ENCODE data around the gene LMAN1L.
"Not testable (repeated sequence)": the region's sequence is repeated elsewhere in the genome, so short reads cannot be mapped to it uniquely, and the experiment has no call there.

LMAN1L gene

GRCh38 chr15:74783808-74784175 lies 28.8 kb upstream of the LMAN1L start:
- H3K9me3 ChIP-seq (ENCODE audit: control insufficient read depth, low read length), result no peaks in the 10 kb centered on the region
- H3K14ac ChIP-seq (ENCODE audit: low read length in 2 of 2), result peak overlapping the region in 1 of 2 experiments; percentile 91
- peak overlapping the region; percentile 40 for H4K91ac ChIP-seq (ENCODE audit: low read length)
- H3K4me3 ChIP-seq (ENCODE audit: insufficient read depth in 1 of 2, low read depth in 1 of 2, low read length in 2 of 2), result peak overlapping the region; percentile 71 to 97
- no peak overlapping the region for H3K27ac ChIP-seq (ENCODE audit: low read length, poor library complexity, severe bottlenecking)
- peak overlapping the region; percentile 3 to 58 for H3K18ac ChIP-seq (ENCODE audit: low read depth in 1 of 2, low read length in 2 of 2)
- H3K9ac ChIP-seq (ENCODE audit: low read length), result peak overlapping the region; percentile 92
- H2BK15ac ChIP-seq (ENCODE audit: low read depth, poor library complexity, severe bottlenecking), result peak overlapping the region; percentile 2
- peak overlapping the region in 1 of 2 experiments; percentile 32 for H3K23ac ChIP-seq (ENCODE audit: low read length in 2 of 2)
- peak overlapping the region; percentile 45 for H4K8ac ChIP-seq (ENCODE audit: low read length)
- H3K4me1 ChIP-seq (ENCODE audit: control insufficient read depth, insufficient read depth, low read depth, low read length), result peaks cover 67% of the 10 kb centered on the region
- H3K36me3 ChIP-seq (ENCODE audit: control insufficient read depth in 1 of 2, insufficient read depth in 2 of 2, low read depth in 1 of 2, low read length in 2 of 2), result peaks cover 0 to 7% of the 10 kb centered on the region in 2 experiments
- H2BK120ac ChIP-seq (ENCODE audit: low read depth, low read length), result no peak overlapping the region
- H2BK5ac ChIP-seq (ENCODE audit: low read depth, low read length, poor library complexity, severe bottlenecking), result no peak overlapping the region
- no peak for DNase-seq
- WGBS, result 71% methylated on average over 3 of the region's 3 CpGs
- no peak overlapping the region for H2AFZ ChIP-seq (ENCODE audit: low read depth, low read length)
- H3K4me2 ChIP-seq (ENCODE audit: low read length, poor library complexity, severe bottlenecking), result peak overlapping the region; percentile 87
- no peaks in the 10 kb centered on the region for H3K27me3 ChIP-seq (ENCODE audit: control insufficient read depth in 1 of 2, insufficient read depth in 1 of 2, low read length in 2 of 2)
- no peak overlapping the region for H2AK5ac ChIP-seq (ENCODE audit: low read length, severe bottlenecking)
- peaks cover 19% of the 10 kb centered on the region for H3K79me1 ChIP-seq (replicated peaks; ENCODE audit: low read length, poor library complexity, severe bottlenecking)
- H2BK12ac ChIP-seq (ENCODE audit: low read length in 2 of 2), result peak overlapping the region; percentile 30 to 56
- peak overlapping the region in 1 of 2 experiments; percentile 9 for H3K4ac ChIP-seq (ENCODE audit: low read depth in 1 of 2, low read length in 2 of 2)

- Histone ChIP-seq H2BK120ac (ENCODE audit: low read depth, low read length) (no peak overlapping the region), H3K9me3 (ENCODE audit: control insufficient read depth, low read length) (no peaks in the 10 kb centered on the region), H2BK15ac (ENCODE audit: low read depth, poor library complexity, severe bottlenecking) (no peak overlapping the region), H3K27me3 (ENCODE audit: control insufficient read depth in 1 of 2, insufficient read depth in 1 of 2, low read length in 2 of 2) (no peaks in the 10 kb centered on the region), H2BK5ac (ENCODE audit: low read depth, low read length, poor library complexity, severe bottlenecking) (no peak overlapping the region), H2AK5ac (ENCODE audit: low read length, severe bottlenecking) (no peak overlapping the region), H3K23ac (ENCODE audit: low read length in 2 of 2) (no peak overlapping the region), H3K4ac (ENCODE audit: low read depth in 1 of 2, low read length in 2 of 2) (no peak overlapping the region), H3K36me3 (ENCODE audit: control insufficient read depth in 1 of 2, insufficient read depth in 2 of 2, low read depth in 1 of 2, low read length in 2 of 2) (peaks cover 0 to 12% of the 10 kb centered on the region in 2 experiments), H4K91ac (ENCODE audit: low read length) (no peak overlapping the region), H3K14ac (ENCODE audit: low read length in 2 of 2) (no peak overlapping the region), H2BK12ac (ENCODE audit: low read length in 2 of 2) (no peak overlapping the region), H3K4me3 (ENCODE audit: insufficient read depth in 1 of 2, low read depth in 1 of 2, low read length in 2 of 2) (peak overlapping the region in 1 of 2 experiments; percentile 24), H3K9ac (ENCODE audit: low read length) (peak overlapping the region; percentile 92), H2AFZ (ENCODE audit: low read depth, low read length) (no peak overlapping the region), H4K8ac (ENCODE audit: low read length) (peak overlapping the region; percentile 21), H3K4me2 (ENCODE audit: low read length, poor library complexity, severe bottlenecking) (no peak overlapping the region), H3K4me1 (ENCODE audit: control insufficient read depth, insufficient read depth, low read depth, low read length) (peaks cover 76% of the 10 kb centered on the region), H3K18ac (ENCODE audit: low read depth in 1 of 2, low read length in 2 of 2) (no peak overlapping the region), H3K27ac (ENCODE audit: low read length, poor library complexity, severe bottlenecking) (no peak overlapping the region), H3K79me1 (replicated peaks; ENCODE audit: low read length, poor library complexity, severe bottlenecking) (peaks cover 21% of the 10 kb centered on the region)
- WGBS, result 92% methylated on average over 8 of the region's 8 CpGs
- no peak for DNase-seq
These were observed 28.0 kb upstream of the LMAN1L start for GRCh38 chr15:74784426-74785193.

- Histone ChIP-seq H2BK5ac (ENCODE audit: low read depth, low read length, poor library complexity, severe bottlenecking) (no peak overlapping the region), H3K18ac (ENCODE audit: low read depth in 1 of 2, low read length in 2 of 2) (no peak overlapping the region), H3K9me3 (ENCODE audit: control insufficient read depth, low read length) (no peaks in the 10 kb centered on the region), H3K9ac (ENCODE audit: low read length) (no peak overlapping the region), H3K14ac (ENCODE audit: low read length in 2 of 2) (peak overlapping the region in 1 of 2 experiments; percentile 50), H2BK120ac (ENCODE audit: low read depth, low read length) (no peak overlapping the region), H3K36me3 (ENCODE audit: control insufficient read depth in 1 of 2, insufficient read depth in 2 of 2, low read depth in 1 of 2, low read length in 2 of 2) (peaks cover 0 to 12% of the 10 kb centered on the region in 2 experiments), H2AK5ac (ENCODE audit: low read length, severe bottlenecking) (peak overlapping the region; percentile 85), H3K27ac (ENCODE audit: low read length, poor library complexity, severe bottlenecking) (no peak overlapping the region), H4K91ac (ENCODE audit: low read length) (peak overlapping the region; percentile 67), H3K4ac (ENCODE audit: low read depth in 1 of 2, low read length in 2 of 2) (peak overlapping the region in 1 of 2 experiments; percentile 43), H3K4me3 (ENCODE audit: insufficient read depth in 1 of 2, low read depth in 1 of 2, low read length in 2 of 2) (no peak overlapping the region), H3K79me1 (replicated peaks; ENCODE audit: low read length, poor library complexity, severe bottlenecking) (peaks cover 21% of the 10 kb centered on the region), H3K4me1 (ENCODE audit: control insufficient read depth, insufficient read depth, low read depth, low read length) (peaks cover 83% of the 10 kb centered on the region), H2BK12ac (ENCODE audit: low read length in 2 of 2) (peak overlapping the region in 1 of 2 experiments; percentile 57), H3K23ac (ENCODE audit: low read length in 2 of 2) (peak overlapping the region in 1 of 2 experiments; percentile 85), H2AFZ (ENCODE audit: low read depth, low read length) (no peak overlapping the region), H2BK15ac (ENCODE audit: low read depth, poor library complexity, severe bottlenecking) (no peak overlapping the region), H3K27me3 (ENCODE audit: control insufficient read depth in 1 of 2, insufficient read depth in 1 of 2, low read length in 2 of 2) (no peaks in the 10 kb centered on the region), H3K4me2 (ENCODE audit: low read length, poor library complexity, severe bottlenecking) (no peak overlapping the region), H4K8ac (ENCODE audit: low read length) (no peak overlapping the region)
- WGBS, result 95% methylated on average over 12 of the region's 13 CpGs
- DNase-seq, result no peak
These were observed 27.2 kb upstream of the LMAN1L start for GRCh38 chr15:74785194-74786032.

GRCh38 chr15:74786081-74786480 lies 26.6 kb upstream of the LMAN1L start:
- not testable (repeated sequence) for H2AK5ac ChIP-seq (ENCODE audit: low read length, severe bottlenecking); H3K9ac ChIP-seq (ENCODE audit: low read length); H4K8ac ChIP-seq (ENCODE audit: low read length); H3K9me3 ChIP-seq (ENCODE audit: control insufficient read depth, low read length); H3K4me2 ChIP-seq (ENCODE audit: low read length, poor library complexity, severe bottlenecking); H3K27ac ChIP-seq (ENCODE audit: low read length, poor library complexity, severe bottlenecking); H3K14ac ChIP-seq (ENCODE audit: low read length in 2 of 2); H3K23ac ChIP-seq (ENCODE audit: low read length in 2 of 2); DNase-seq; H3K4me3 ChIP-seq (ENCODE audit: insufficient read depth in 1 of 2, low read depth in 1 of 2, low read length in 2 of 2); H4K91ac ChIP-seq (ENCODE audit: low read length); H2BK5ac ChIP-seq (ENCODE audit: low read depth, low read length, poor library complexity, severe bottlenecking); H2BK15ac ChIP-seq (ENCODE audit: low read depth, poor library complexity, severe bottlenecking); H3K18ac ChIP-seq (ENCODE audit: low read depth in 1 of 2, low read length in 2 of 2); H2AFZ ChIP-seq (ENCODE audit: low read depth, low read length); H3K27me3 ChIP-seq (ENCODE audit: control insufficient read depth in 1 of 2, insufficient read depth in 1 of 2, low read length in 2 of 2); H2BK120ac ChIP-seq (ENCODE audit: low read depth, low read length); H3K4ac ChIP-seq (ENCODE audit: low read depth in 1 of 2, low read length in 2 of 2); H2BK12ac ChIP-seq (ENCODE audit: low read length in 2 of 2)
- Histone ChIP-seq H3K79me1 (replicated peaks; ENCODE audit: low read length, poor library complexity, severe bottlenecking) (peaks cover 21% of the 10 kb centered on the region), H3K36me3 (ENCODE audit: control insufficient read depth in 1 of 2, insufficient read depth in 2 of 2, low read depth in 1 of 2, low read length in 2 of 2) (peaks cover 0 to 12% of the 10 kb centered on the region in 2 experiments), H3K4me1 (ENCODE audit: control insufficient read depth, insufficient read depth, low read depth, low read length) (peaks cover 80% of the 10 kb centered on the region)
- 97% methylated on average over 12 of the region's 12 CpGs for WGBS

Measured in mesenchymal stem cell (in vitro differentiated cells and primary cell).